ENCODE measurements around the gene RANBP10.

DNA sequence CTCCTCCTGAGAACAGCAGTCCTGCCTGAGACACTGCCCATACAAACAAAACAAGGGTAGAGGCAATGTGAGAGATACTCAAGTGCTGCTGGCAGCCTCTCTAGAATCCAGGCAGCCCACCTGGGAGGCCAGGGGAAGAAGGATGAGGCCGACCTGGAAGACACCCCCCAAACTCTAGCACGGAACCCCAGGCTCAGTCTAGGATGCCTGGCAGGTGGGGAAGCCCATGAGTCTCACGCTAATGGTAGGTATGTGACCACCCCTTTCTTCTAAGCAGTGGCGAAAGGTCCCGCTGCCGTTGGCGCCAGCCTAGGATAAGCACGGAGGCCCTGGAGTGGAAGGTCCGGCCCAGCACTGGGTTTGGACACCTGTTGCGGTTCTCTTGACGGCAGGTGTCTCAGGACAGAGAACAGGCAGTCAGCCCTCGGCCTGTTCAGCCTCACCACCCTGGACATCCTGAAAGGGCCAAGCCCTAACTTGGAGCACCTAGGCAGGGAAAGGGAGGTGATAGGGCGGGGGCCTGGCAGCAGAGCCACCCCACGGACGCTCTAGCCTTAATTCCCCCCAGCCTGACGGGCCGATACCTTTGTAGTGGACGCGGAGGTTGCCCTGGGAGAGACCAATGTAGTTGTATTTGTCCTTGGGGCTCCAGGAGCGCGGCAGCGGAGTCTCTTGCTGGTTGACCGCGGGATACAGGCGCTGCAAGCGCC, 487 bp downstream of the RANBP10 start:
- TF ChIP-seq MAX (IDR thresholded peaks at IDR 0.05): no peak
- TF ChIP-seq HDAC6 (IDR thresholded peaks at IDR 0.05; ENCODE audit: low read depth, low read length): no peak
- TF ChIP-seq, protein P1, sequence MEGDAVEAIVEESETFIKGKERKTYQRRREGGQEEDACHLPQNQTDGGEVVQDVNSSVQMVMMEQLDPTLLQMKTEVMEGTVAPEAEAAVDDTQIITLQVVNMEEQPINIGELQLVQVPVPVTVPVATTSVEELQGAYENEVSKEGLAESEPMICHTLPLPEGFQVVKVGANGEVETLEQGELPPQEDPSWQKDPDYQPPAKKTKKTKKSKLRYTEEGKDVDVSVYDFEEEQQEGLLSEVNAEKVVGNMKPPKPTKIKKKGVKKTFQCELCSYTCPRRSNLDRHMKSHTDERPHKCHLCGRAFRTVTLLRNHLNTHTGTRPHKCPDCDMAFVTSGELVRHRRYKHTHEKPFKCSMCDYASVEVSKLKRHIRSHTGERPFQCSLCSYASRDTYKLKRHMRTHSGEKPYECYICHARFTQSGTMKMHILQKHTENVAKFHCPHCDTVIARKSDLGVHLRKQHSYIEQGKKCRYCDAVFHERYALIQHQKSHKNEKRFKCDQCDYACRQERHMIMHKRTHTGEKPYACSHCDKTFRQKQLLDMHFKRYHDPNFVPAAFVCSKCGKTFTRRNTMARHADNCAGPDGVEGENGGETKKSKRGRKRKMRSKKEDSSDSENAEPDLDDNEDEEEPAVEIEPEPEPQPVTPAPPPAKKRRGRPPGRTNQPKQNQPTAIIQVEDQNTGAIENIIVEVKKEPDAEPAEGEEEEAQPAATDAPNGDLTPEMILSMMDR (IDR thresholded peaks at IDR 0.05; ENCODE audit: control extremely low read depth in 1 of 3, insufficient read depth in 1 of 3, low read depth in 1 of 3, low read length in 3 of 3): no peak
- no peak for TF ChIP-seq SP1 (IDR thresholded peaks at IDR 0.05; ENCODE audit: low read depth, low read length)
- no peak for TF ChIP-seq BRCA1 (IDR thresholded peaks at IDR 0.05; ENCODE audit: low read depth, low read length)
- TF ChIP-seq JUN (IDR thresholded peaks at IDR 0.05; ENCODE audit: low read depth, low read length): no peak
- TF ChIP-seq FOSL1 (IDR thresholded peaks at IDR 0.05; ENCODE audit: insufficient read depth, low read depth, low read length): no peak
- no peak for TF ChIP-seq EP300 (IDR thresholded peaks at IDR 0.05; ENCODE audit: borderline replicate concordance in 1 of 2, low read depth in 2 of 2, low read length in 2 of 2)
- no peak for TF ChIP-seq RXRA (IDR thresholded peaks at IDR 0.05; ENCODE audit: insufficient read depth, low read depth, low read length)
- no peak for TF ChIP-seq EZH2 (IDR thresholded peaks at IDR 0.05; ENCODE audit: low read depth, low read length, severe bottlenecking)
- no peak for TF ChIP-seq POLR2A (IDR thresholded peaks at IDR 0.05; ENCODE audit: control extremely low read depth in 1 of 2, low read depth in 2 of 2, low read length in 2 of 2)
